GM21447 (cell line): ENCODE data around the gene SYT12.
"Not testable (repeated sequence)": the region's sequence is repeated elsewhere in the genome, so short reads cannot be mapped to it uniquely, and the experiment has no call there.

ENCODE experiments used
- ATAC-seq: cut with Tn5 transposase; IDR thresholded peaks from one replicate; pipeline ENCODE4 v1.9.1; 2021; ENCODE audit not compliant: unreplicated experiment

Gene SYT12

GRCh38 chr11:66996609-66997273, 26.2 kb upstream of the SYT12 start:
- ATAC-seq, result no peak

GRCh38 chr11:66999555-66999954, 23.4 kb upstream of the SYT12 start:
- no peak for ATAC-seq

GRCh38 chr11:67001332-67001731, 21.6 kb upstream of the SYT12 start:
- no peak for ATAC-seq

- no peak for ATAC-seq
Measured at GRCh38 chr11:67002297-67002913, 20.5 kb upstream of the SYT12 start.

GRCh38 chr11:67002921-67003411, 20.0 kb upstream of the SYT12 start:
- ATAC-seq, result no peak

GRCh38 chr11:67005200-67005599, 17.7 kb upstream of the SYT12 start:
- ATAC-seq, result not testable (repeated sequence)

- no peak for ATAC-seq
Measured at GRCh38 chr11:67006029-67006884, 16.7 kb upstream of the SYT12 start.

GRCh38 chr11:67007126-67007525, 15.8 kb upstream of the SYT12 start:
- ATAC-seq, result no peak

GRCh38 chr11:67010296-67010905, 12.5 kb upstream of the SYT12 start:
- no peak for ATAC-seq

GRCh38 chr11:67013511-67014045, 9.4 kb upstream of the SYT12 start:
- ATAC-seq, result no peak

- ATAC-seq, result no peak
Measured at GRCh38 chr11:67014343-67014742, 8.6 kb upstream of the SYT12 start.

GRCh38 chr11:67015048-67015447, 7.9 kb upstream of the SYT12 start:
- ATAC-seq, result no peak

- ATAC-seq, result no peak
Measured at GRCh38 chr11:67016550-67016949, 6.4 kb upstream of the SYT12 start.

- ATAC-seq, result no peak
Measured at GRCh38 chr11:67020949-67021348, 2.0 kb upstream of the SYT12 start.

- ATAC-seq, result no peak
Measured at GRCh38 chr11:67022341-67022933, 497 bp upstream of the SYT12 start.

- ATAC-seq, result no peak
Measured at GRCh38 chr11:67023957-67024353, 1.0 kb downstream of the SYT12 start.

GRCh38 chr11:67024410-67024809, 1.5 kb downstream of the SYT12 start:
- no peak for ATAC-seq

- no peak for ATAC-seq
Measured at GRCh38 chr11:67024966-67025365, 2.0 kb downstream of the SYT12 start.

GRCh38 chr11:67025750-67026149, 2.8 kb downstream of the SYT12 start:
- no peak for ATAC-seq

- ATAC-seq, result no peak
Measured at GRCh38 chr11:67026941-67027340, 4.0 kb downstream of the SYT12 start.

- ATAC-seq, result no peak
Measured at GRCh38 chr11:67027483-67027930, 4.6 kb downstream of the SYT12 start.
